GM21528 (cell line): ENCODE results near the gene PCK1.

Experiments used
- ATAC-seq: cut with Tn5 transposase; IDR thresholded peaks from one replicate; pipeline ENCODE4 v1.9.1; 2021; ENCODE audit warnings: mild to moderate bottlenecking, moderate library complexity; ENCODE audit not compliant: unreplicated experiment, low FRiP score

Gene PCK1

GRCh38 chr20:57600320-57601210 lies 39.7 kb downstream of the PCK1 start:
- no peak for ATAC-seq

DNA sequence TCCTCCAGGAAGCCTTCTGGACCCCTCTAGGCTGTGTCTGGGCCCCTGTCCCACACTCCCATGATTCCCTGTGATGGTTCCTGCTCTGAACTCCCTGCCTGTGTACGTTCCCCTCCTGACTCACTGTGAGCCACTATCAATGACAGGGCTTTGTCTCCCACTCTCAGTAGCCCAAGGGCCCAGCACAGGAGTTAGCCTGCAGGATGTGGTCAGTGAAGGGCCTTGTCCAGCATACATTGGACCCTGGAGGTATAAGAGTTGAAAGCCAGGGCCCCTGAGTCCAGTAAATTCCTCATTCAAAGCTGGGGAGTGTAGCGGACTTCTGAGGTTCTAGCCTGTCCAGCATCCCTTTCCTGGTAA lies 40.3 kb downstream of the PCK1 start:
- ATAC-seq: no peak

- no peak for ATAC-seq
Measured at GRCh38 chr20:57601737-57602136, 40.8 kb downstream of the PCK1 start.

DNA sequence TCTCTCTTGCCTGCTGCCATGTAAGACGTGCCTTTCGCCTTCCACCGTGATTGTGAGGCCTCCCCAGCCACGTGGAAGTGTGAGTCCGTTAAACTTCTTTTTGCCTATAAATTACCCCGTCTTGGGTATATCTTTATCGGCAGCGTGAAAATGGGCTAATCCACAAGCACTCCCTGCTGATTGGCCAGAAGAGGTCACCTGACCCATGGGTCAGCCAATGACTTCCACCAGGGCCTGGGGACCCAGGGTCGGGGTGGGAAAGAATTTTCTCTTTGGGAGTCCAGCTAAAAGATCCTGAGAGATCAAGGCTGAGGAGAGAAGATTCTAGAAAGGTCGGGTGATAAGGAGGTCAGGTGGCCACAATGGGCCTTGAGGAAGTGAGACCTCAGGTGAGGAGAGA lies 42.2 kb downstream of the PCK1 start:
- no peak for ATAC-seq

DNA sequence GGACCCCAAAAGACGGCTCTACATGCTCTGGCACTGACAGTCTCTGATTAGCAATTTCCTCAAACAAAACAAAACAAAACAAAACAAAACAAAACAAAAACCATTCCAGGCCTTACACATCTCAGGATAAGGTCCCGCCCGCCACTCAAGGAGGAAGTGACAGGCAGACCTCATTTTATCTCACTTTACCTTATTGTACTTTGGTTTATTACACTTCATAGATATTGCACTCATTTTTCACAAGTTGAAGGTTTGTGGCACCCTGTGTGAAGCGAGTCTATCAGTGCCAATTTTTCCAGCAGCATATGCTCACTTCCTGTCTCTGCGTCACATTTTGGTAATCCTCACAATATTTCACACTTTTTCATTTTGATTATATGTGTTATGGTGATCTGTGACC lies 44.1 kb downstream of the PCK1 start:
- ATAC-seq: no peak

- ATAC-seq: no peak
Measured at GRCh38 chr20:57605878-57606277, 45.0 kb downstream of the PCK1 start.

- ATAC-seq: no peak
Measured at GRCh38 chr20:57608516-57608915, 47.6 kb downstream of the PCK1 start.

- ATAC-seq: no peak
Measured at GRCh38 chr20:57609086-57609841, 48.4 kb downstream of the PCK1 start.

GRCh38 chr20:57609842-57610167 lies 48.9 kb downstream of the PCK1 start:
- no peak for ATAC-seq

DNA sequence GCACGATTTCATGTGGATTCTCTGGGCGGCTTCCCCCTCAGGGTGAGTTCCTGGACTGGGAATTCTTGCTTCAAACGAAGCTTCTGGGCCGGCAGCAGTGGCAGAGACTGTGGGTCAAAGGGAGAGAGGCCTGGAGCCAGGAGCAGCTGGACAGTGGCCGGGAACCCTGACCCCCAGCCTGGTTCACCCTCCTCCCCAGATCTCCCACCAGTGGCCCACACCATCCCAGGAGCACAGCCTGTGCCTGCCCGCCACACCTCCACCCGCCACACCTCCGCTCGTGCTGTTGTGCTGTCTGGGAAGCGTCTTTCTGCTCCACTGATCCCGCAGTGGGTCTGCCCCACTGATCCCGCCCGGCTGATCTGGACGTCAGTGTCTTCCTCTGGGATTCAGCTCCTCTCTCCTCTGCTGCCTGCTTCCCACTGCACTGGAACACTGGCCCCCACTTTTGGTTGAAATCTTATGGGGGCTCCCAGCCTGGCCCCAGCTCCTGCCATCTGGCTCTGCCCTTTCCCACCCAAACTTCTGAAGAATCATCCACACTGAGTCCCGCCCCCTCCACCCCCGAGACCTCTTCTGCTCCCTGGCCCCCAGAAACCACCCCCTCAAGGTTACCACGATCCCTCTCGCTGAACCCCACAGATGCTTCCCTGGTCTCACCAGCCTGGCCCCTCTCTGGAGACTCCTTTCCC lies 49.5 kb downstream of the PCK1 start:
- ATAC-seq: no peak

GRCh38 chr20:57611586-57612311 lies 50.8 kb downstream of the PCK1 start:
- ATAC-seq: no peak

- ATAC-seq: no peak
Measured at GRCh38 chr20:57612436-57612835, 51.5 kb downstream of the PCK1 start.

DNA sequence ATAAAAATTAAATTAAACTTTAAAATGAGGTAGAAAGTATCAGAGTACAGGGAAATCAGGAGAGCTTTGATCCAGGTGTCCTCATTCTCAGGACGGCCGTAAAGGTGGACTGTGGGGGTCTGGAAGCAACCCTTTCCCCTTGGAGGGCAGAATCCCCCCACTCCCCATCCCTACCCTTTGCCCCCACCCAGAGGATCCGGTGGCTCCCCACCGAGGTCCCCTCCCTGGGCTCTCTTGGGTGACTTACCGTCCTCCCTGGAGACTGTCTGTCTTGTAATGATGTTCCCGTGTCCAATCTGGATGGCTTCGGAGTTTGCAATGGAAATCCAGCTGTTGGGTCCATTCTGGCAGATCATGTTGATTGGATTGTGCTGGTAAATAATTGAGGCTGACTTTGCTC lies 52.0 kb downstream of the PCK1 start:
- ATAC-seq: no peak

- ATAC-seq: no peak
Measured at GRCh38 chr20:57613481-57613921, 52.6 kb downstream of the PCK1 start.

- ATAC-seq: no peak
Measured at GRCh38 chr20:57614490-57615444, 53.9 kb downstream of the PCK1 start.

GRCh38 chr20:57615445-57615811 lies 54.5 kb downstream of the PCK1 start:
- ATAC-seq: no peak

DNA sequence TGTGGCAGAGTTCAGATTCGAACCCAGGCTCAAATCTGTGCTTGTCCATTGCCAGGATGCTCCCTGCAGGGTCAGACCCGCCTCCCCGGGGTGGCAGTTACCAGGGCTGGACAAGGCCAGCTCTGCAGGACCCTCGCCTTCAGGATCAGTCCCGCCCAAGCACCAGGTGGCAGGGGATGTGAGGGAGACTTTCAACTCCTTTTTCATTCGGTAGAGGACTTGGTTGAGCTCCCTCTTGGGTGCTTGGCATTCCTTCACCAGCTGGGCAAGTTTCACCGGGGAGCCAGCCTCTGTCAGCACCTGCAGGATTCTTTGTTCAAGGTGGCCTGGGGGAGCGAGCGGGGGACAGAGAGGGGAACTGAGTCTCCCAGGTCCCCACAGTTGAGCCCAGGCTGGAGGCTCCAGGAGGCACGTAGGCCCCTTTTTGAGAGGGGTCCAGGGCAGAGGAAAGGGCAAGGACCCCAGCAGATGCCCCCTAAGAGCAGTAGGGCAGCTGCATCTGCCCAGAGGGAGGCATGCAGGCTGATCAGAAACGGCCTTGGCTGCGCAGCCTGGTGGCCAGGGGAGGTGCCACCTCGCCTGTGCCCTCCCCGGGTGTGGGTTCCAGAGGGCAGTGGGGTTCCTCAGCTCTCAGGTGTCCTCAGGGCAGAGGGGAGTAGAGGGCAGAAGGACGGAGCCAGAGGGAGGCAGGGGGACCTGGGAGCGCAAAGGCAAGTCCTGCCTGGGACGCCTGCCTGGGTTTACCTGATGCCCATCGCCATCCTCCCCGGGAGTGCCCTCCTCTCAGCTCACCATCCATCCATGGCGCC lies 55.4 kb downstream of the PCK1 start:
- ATAC-seq: no peak

DNA sequence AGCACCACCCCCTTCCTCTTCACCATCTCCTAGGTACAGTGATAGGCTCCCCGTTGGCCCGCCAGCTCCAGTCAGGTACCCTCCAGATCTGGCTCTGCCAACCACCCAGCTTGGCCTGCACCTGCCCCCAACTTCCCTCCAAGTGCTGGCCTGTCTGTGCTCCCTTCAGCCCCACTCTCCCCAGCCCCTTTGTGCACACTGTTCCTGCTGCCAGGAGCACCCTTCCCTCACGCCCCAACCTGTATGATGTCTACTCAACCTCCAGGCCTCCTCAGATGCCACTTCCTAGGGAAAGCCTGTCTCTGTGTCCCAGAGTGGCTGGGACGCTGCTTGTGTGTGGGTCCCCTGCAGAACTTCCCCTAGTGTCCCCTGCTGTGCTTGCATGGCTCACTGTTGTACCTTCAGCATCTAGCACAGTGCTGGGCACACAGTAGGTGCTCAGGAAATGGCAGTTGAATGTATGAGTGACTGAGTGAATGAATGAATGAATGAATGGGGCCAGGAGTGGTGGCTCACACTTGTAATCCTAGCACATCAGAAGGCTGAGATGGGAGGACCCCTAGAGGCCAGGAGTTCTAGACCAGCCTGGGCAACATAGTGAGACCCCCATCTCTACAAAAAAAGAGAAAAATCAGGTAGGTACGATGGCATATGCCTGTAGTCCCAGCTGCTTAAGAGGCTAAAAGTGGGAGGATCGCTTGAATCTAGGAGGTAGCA lies 56.3 kb downstream of the PCK1 start:
- ATAC-seq: no peak
